CD4-positive, alpha-beta T cell treated with Interleukin-12 subunit alpha and Interleukin-12 subunit beta, for 1 hour (primary cell): Measurements from ENCODE around the gene VPREB3.
"Not testable (repeated sequence)": the region's sequence is repeated elsewhere in the genome, so short reads cannot be mapped to it uniquely, and the experiment has no call there.

Experiments used
- DNase-seq: peaks from one replicate; pipeline ENCODE4 v3.0.0-alpha.2; 2020

VPREB3 gene

DNA sequence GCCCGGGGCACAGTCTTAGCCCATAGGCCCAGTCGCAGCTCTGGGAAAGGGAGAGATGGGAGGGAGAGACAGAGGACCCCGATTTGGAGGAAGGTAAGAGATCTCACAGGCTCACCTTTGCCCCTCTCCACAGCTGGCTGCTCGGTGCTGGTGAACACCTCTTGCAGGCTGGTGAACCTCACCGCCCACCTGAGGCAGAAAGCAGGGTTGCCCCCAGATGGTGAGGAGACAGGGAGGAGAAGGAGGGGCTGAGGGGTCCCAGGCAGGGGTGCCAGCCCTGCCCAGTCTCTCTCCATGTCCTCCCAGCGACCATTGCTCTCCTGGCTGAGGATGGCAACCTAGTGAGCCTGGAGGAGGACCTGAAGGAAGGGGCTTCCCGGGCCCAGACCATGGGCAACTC is 9.7 kb upstream of the VPREB3 start:
- no peak for DNase-seq

DNA sequence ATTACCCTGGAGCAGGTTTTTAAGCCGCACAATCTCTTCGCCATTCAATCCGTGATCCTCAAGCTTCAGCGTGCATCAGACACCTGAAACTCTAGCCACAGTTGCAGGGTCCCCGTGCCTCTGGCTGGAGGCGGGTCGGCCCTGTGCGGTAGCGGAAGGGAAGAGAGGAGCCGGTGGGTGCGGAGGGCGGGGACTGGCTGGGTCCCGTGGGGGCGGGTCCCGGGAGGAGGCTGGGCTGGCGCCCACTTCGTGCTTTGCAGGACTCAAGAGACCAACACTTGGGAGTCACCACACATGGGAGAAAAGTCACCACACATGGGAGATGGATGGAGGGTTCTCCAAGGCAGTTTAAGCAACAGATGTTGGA is 9.3 kb upstream of the VPREB3 start:
- DNase-seq, result peak; percentile 46

DNA sequence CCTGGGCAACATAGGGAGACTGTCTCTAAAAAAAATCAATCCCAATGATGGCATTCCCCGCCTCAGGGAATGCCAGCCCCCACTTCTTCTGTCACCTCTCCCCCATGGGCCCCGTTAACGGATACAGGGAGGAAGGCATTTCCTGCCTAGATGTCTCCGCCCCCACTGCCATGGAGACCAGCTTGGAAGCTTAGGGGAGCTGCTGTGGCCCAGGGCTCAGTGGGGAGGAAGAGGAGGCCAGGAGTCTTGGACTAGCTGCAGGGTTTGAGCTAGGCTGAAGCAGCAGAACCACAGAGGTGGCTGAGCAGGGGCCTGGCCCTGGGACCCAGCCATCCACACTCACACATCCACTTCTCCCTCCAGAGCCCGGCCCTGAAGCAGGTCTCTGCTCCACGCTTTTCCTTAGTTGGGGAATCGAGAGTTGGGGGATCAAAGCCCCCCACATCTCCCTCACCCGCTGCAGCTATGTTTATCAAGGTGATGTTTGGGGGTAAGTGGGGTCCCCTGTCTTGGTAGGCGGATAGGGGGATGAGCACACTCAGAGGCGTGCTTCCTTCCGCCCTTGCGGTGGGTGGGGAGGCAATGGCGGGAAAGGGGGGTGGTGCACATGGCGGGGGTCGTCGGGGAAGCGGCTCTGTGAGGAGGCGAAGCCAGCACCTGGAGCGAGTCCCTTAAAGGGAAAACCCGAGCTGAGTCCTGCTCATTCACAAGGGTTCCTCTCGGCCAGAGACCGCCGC is 8.8 kb upstream of the VPREB3 start, which contains the start of gene C22orf15:
Gene C22orf15 (plus strand): TSS at position 149 of the 737 bp plus-strand sequence. CDS start 317 bp downstream, at position 466.
- no peak for DNase-seq

DNA sequence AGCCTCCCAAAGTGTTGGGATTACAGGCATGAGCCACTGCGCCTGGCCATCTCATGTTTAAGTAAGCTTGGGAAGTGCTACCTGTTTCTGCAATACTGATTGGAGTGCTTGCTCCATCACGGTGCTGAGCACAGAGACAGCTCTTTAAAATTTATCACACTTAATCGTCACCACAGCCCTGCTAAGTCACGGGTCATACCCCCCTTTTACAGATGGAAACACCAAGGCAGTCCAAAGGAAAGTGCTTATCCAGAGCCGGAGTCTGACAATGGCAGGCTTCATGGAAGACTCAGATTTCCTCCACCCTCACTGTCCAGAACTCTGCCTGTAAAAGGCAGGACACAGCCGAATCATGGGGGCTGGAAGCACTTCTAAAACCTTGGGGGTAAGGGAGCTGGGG is 5.8 kb upstream of the VPREB3 start:
- DNase-seq, result no peak

DNA sequence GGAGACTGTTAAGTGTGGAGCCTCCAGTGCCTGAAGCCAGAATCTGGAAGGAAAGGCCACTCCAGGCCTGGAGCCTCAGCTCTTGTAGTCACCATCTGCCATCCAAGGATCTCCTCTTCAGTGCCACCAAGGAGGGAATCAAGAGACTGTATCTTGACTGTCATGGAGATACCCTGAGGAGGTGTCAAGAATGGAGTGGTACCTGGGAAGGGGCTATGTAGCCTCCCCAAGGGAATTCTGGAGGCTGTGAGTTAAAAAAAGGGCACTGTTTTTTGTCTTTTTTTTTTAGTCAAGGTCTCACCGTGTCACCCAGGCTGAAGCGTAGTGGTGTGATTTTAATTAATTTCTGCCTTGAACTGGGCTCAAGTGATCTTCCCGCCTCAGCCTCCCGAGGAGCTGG is 5.3 kb upstream of the VPREB3 start:
- DNase-seq, result no peak

DNA sequence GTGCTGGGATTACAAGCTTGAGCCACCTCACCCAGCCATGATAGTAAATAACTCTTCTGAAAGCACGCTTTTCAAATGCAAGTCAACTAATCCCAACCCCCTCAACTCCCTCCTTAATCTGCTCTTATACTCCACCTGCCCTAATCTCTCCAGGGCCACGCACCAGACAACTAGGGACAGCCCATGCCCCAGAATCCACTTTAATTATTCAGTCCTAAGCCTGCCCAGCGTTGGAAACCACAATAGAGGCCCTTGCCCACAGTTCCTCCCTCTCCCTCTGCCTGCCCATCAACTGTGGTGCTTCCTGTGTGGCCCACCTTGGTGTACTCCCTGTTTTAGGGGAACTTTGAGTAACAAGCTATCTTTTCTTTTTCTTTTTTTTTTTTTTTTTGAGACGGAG is 2.7 kb upstream of the VPREB3 start:
- DNase-seq, result no peak

DNA sequence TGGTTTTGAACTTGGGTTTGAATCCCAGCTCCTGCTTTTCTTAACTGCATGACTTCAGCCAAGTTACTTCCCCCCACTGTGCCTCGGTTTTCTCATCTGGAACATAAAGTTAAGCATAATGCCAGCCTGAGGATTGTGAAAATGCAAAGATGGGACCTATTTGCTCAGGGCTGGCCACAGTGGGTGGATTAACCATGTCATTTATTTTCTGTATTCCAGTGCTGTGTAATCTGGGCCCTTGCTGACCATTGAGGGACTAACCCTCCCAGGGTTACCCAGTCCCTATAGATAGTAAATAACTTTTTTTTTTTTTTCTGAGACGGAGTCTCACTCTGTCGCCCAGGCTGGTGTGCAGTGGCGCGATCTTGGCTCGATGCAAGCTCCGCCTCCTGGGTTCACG is 1.5 kb upstream of the VPREB3 start:
- no peak for DNase-seq

DNA sequence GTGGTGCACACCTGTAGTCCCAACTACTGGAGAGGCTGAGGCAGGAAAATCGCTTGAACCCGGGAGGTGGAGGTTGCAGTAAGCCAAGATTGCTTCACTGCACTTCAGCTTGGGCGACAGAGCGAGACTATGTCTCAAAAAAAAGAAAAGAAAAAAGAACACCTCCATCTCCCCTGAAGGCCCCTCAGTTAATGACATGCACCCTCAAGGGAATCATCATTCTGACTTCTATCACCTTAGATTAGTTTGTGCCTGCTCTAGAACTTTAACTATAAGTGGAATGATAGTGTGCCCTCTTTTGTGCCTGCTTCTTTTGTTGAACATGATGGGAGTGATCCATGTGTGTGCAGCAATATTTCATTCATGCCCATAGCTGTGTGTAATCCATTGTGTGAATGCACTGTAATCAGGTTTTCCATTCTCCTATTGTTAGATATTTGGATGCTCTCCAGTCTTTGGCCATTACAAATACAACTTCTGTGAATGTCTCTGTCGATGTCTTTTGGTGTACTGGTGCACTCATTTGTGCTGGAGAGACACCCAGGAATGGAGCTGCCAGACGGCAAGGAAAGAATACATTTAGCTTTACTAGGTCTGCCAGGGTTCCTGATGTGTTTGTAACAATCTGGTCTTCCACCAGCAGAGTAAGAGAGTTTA is 883 bp upstream of the VPREB3 start:
- no peak for DNase-seq

DNA sequence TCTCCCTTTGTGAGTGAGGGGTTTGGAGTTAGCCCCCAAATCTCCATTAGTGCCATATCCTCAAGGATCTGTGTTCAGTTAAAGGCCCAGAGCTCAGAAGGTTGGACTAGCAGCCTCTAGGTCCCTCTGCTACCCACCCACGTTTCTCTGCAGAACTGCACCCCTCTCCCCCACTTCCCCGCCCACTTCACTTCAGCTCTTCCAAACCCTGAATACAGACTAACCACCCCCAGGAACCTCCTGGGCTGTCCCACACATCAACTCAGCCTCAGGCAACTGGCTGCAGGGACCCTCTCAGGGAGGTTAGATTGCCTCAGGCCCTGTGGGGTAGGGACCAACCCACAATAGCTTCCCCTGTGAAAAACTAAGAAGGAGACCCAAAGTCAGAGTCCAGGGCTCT is 840 bp downstream of the VPREB3 start:
- DNase-seq, result no peak

DNA sequence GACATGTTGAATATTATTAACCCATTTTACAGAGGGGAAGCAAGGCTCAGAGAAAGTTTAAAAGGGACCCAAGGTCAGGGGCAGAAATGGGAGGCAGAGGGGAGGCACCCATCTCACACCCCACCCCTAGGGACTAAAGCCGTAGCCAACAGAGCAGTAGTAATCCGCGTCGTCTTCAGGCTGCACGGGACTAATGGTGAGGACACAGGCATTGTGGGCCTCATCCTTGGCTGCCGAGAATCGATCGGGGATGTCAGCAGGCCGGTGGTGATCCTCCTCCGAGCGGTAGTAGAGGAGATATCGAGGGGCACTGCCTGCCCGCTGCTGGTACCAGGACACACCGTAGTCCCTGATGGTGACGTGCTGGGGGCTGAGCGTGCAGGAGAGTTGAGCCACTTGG is 1.5 kb downstream of the VPREB3 start:
- DNase-seq, result no peak

DNA sequence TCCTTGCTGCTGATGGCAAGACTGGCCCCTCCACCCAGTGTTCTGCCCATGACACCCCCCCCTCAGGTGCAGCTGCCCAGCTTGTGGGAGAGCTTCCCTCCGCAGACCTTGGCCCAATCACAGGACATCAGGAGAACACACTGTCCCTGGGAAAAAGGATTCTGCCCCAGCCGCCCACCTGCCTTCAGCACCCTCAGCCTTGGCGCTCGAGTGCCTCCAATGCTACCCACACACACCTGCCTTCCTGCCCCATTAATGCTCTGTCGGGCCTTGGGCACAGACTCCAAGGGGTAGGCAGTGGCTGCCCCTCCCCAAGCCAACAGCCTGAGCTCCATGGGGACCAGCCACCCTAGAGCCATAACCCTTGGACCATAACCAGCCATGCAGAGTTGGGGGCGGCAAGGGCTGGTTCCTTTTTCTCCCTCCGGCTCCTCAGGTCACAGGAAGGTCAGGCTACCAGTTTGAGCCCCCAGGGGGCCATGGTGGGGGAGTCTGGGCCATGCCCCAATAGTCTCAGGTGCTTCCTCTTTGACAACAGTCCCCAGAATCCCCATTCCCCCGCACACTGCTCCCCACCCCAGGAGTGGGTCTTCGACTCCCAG is 2.0 kb downstream of the VPREB3 start:
- DNase-seq, result no peak

DNA sequence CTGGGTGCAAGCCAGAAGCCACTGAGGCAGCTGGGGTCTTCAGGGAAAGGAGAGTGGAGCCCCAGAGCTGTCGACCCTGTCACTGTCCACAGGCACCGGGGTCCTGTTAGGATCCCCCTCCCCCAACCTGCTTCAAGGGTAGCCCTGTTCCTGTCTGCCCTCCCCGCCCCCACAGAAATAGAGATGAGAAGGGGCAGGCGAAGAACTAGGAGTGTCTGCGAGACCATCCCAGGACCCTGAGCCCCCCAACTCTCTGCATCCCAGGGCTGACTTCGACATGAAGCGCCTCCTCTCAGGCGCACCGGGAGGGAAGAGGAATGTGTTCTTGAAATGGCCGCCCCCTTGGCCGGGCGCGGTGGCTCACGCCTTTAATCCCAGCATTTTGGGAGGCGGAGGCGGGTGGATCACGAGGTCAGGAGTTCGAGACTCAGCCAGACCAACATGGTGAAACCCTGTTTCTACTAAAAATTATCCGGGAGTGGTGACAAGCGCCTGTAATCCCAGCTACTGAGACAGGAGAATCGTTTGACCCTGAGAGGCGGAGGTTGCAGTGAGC is 2.7 kb downstream of the VPREB3 start:
- DNase-seq, result no peak

DNA sequence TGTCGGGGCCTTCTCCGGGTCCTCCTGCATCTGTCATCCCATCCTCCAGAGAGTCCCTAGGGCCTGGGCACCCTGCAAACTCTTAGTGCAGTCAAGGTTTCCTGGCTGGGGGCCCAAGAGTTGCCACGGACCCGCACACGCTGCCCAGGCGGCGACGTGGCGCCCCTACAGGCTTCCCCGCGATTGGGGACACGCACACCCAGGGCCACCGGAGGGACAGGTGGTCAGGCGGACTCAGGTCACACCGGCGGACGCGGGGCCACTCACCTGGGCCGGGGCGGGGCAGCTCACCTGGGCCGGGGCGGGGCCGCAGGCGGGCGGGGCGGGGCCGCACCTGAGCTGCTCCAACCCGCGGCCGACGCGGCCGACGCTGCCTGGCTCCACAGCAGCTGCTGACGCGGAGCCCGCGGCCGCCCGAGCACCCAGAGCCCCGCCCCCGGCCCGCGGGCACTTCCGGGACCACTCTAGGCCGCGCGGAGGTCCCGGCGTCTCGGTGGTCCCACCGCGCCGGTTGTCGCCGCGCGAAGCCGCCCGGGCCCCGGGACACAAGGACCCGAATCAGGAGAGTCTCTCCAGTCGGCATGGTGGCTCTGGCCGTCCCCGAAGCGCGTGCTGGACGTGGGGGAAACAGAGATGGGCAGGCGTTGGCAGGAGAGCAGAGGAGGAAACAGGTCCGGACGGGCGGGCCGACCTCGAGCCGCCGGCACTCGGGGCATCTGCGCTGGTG is 3.3 kb downstream of the VPREB3 start, which contains the start of gene ZNF70:
Gene ZNF70 (minus strand): TSS at position 399 of the 727 bp plus-strand sequence. CDS start 5,972 bp downstream, outside the sequence.
- peak; percentile 89 for DNase-seq

DNA sequence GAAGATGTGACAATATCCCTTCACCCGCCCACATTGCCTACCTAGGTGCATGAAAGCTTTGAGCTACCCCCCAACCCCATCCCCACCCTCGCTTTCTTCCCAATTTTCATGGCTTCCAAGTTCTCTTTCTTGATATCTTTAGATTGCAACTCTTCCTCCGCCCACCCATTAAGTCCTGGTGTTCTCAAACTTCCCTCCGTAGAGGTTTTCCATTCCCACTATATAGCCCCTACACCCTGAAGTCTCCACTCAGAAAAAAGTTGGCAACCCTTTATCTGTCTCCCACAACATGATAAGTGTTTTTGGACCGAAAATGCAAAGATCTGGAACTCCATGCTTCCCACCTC is 3.9 kb downstream of the VPREB3 start:
- DNase-seq, result no peak

DNA sequence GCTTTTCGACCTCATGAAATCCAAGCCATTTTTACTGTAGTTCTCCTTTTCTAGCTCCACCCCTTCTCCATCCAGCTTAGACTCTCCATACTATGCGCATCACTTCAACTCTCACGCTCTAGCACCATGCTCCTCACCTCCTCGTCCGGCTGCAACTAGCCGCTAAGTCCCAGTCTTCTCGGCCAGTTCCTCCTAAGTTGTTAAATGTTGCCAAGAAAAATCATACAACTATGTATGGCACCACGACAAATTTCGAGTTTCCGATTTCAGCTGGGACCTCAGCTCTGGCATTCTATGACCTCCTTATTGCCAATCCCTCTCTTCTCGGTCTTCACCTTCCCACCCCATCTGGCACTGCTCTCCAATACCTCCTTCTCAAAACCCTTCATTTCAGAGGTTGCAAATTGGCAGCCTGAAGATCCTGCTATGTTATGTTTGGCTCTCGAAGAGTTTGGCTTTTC is 4.4 kb downstream of the VPREB3 start:
- DNase-seq, result no peak

DNA sequence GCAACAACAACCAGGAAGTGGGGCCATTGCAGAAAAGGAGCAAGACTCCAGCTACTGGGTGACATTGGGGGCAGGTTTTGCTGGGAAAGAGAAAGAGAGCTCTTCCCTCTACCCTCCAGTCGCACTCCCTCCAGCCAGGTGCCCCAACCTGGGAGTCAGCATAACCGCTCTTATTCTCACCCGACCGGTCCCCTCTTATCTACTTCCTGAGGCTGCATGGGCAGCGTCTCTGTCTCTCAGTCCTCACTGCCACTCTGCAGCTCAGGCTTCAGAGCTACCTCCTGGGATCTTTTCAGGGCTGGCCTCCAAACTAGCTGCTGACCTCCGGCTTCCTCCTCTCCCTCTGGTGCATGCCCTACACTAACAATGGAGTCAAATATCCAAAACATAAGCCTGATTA is 8.4 kb downstream of the VPREB3 start:
- DNase-seq, result no peak

DNA sequence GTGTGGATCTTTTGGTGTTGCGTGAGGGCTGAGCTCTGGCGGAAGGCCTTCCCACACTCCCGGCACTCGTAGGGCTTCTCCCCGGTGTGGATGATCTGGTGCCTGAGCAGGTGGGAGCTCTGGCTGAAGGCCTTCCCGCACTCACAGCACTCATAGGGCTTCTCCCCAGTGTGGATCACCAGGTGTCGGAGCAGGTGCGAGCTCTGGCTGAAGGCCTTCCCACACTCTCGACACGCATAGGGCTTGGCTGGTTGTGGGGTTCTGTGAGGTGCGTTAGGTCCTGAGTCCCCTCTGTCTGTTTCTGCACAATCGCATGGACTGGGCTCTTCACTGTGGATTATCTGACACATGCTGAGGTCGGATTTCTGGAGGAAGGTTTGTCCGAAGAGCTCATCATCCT is 9.7 kb downstream of the VPREB3 start:
- DNase-seq, result no peak

DNA sequence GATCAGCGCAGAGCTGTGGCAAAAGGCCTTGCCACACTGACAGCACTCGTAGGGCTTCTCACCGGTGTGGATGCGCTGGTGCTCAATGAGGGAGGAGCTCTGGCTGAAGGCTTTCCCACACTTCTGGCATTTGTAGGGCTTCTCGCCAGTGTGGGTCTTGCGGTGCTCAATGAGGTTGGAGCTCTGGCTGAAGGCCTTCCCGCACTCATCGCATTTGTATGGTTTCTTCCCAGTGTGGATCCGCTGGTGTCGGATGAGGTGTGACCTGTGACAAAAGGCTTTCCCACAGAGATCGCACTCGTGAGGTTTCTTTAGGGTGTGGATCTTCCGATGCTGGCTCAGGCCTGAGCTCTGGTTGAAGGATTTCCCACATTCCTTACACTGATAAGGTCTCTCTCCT is 10.2 kb downstream of the VPREB3 start:
- DNase-seq, result no peak

DNA sequence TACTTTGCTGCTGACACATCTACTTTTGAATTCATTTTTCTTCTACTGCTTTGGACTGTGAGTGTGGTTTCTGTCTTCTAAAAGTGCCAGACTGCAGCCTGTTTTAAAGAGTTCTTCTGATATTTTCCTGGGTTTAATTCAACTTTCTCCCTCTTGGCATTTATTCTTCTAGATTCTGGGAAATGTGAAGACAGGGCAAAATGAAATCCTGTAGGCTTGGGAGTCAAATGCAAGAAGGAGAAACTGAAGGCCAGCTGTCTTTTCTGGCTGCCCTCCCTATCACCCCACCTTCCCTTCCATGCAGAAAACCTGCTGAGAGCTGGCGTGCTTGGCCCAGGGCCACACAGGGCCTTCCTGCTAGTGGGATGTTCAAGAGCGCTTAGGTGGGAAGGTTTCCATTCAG is 10.9 kb downstream of the VPREB3 start:
- no peak for DNase-seq

DNA sequence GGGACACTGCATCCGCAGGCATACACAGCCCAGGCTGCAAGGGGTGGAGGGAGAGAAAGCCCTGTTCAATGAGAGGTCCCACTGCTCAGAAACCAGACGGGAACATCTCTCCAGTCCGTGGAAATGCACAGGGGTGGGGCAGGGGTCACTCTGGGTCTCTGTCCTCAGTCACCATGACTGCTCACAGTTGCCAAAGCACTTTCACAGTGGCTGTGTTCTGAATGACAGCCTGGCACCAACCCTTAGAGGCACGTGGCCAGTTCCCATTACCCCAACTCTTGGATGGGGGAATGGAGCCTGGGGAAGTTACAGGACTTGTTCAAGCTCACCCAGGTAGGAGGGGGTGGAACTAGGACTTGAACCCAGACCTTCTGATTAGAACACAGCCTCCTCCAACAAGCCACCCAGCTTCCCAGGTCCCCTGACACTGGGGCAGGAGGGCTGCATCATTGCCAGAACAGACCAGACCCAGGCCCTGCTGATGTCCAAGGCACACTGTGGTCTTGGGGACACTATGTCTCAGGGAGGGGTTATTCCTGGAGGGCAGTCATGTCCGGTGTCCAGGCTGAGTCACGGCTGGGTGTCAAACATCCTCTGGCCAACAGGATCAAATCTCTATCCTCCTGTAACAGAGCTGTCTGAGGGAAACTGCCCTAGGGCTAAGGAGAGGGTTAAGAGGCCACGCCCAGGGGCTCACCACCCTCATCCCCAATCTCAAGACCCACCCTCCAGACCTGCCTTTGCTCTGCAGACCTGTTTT is 11.5 kb downstream of the VPREB3 start:
- DNase-seq, result no peak

DNA sequence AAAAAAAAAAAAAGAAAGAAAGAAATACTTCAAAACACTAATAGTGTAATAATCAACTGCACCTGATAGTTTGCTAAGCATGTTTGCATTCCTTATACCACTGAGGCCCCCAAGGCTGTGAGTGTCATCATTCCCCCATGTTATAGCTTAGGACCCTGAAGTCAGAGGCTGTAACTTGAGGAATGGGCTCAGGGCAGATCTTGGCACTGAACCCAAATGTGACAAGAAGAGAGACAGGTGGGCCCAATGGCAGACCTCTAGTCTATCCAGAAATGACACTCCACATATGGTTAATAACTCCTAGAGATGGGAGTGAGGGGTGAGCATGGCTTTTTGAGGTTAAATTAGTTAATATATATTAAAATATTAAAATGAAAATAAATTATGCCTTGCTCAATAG is 16.5 kb downstream of the VPREB3 start:
- no peak for DNase-seq

DNA sequence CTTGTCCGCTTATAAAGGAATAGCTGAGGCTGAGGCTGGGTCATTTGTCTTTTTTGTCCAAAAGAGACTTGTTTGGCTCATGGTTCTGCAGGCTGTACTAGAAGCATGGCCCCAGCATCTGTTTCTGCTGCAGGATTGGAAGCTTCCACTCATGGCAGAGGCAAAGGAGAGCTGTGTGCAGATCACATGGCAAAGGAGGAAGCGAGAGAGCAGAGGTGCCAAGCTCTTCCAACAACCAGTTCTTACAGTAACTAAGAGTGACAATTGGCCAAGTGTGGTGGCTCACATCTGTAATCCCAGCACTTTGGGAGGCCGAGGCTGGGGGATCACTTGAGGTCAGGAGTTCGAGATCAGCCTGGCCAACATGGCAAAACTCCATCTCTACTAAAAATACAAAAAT is 26.1 kb downstream of the VPREB3 start:
- DNase-seq, result not testable (repeated sequence)
